Cardiac septum (tissue), 1 donor: Measurements from ENCODE around the gene CDK14. TPM values are rescaled to one million over a fixed set of nuclear protein-coding genes. Genes with fewer than 3 reads are reported as not detected.
"Not testable (repeated sequence)": the region's sequence is repeated elsewhere in the genome, so short reads cannot be mapped to it uniquely, and the experiment has no call there.

Experiments used
- DNase-seq: peaks from one replicate; pipeline ENCODE4 v3.0.0-alpha.2; 2020; ENCODE audit warnings: low spot score
- intact Hi-C: fragments of 100-400 bp; cut with DNase I; formaldehyde crosslinking; loops from one replicate; pipeline ENCODE4 v1.14.0; 2022
- total RNA-seq: library from RNA; stranded (reverse); fragmentation: NEBNext Ultra II Directional; extraction: Animal tissue kit (Norgen Biotek cat#: 25700); gene quantifications from one replicate; pipeline ENCODE4 v1.2.1, GENCODE V29; 2021
- donor health status: DM: no; HTN: no; CAD: no.

The CDK14 gene
- total RNA-seq, 1 donor from 2014 or later = 25.7 TPM

GRCh38 chr7:90706072-90706716 is 110.1 kb downstream of the CDK14 start:
- DNase-seq = no peak
- intact Hi-C loops = no loop called here

- intact Hi-C loops = no loop called here
- no peak for DNase-seq
Observed at GRCh38 chr7:90708841-90709317, 112.8 kb downstream of the CDK14 start.

DNA sequence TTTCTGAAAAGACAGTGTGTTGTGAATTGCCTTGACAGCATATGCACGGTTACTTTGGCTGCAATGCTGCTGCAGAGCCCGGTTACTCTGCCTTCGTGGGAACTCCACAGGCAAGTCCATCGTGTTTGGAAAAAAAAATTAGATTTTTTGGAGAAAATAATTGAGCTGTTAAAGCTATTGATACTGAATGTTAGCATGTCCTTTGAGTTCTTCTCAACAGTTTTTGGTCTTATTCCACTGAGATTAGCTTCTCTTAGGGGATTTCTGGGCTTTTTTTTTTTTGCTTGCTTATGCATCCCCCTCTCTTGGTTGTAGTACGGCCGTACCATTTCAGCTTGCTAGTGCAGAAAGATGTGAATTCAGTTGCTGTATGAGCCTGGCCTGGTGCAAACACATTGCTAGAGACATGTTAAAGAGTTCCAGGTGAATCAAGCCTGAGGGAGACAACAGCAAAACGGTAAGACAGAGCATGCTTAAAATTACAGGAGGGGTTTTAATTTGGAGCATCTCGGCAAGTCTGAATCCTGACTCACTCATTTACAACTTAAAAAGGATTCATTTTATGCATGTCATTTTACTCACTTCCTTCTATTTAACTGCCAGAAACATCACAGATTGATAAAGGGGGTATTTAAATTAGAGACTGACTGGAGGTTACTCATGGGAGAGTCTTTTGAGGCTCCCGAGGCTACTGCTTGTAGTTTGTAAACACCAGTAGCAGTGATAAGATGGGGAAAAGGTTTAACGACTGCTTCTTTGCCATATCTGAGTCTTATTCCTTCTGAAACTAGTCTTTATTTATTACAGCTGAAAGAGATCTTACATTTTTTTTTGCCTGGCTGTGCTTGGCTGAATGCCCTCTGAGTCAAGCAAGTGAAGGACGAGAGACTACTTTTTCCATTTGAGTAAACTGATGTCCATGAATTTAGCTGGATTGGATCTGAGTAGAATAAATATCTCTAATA is 113.7 kb downstream of the CDK14 start:
- no peak for DNase-seq
- intact Hi-C loops = no loop called here

GRCh38 chr7:90710466-90710850 is 114.3 kb downstream of the CDK14 start:
- intact Hi-C loops = no loop called here

GRCh38 chr7:90713628-90714027 is 117.5 kb downstream of the CDK14 start:
- no peak for DNase-seq
- intact Hi-C loops = no loop called here

More at GRCh38 chr7:90710466-90710850, 114.3 kb downstream of the CDK14 start:
- DNase-seq = no peak

GRCh38 chr7:90715067-90715466 is 118.9 kb downstream of the CDK14 start:
- intact Hi-C loops = no loop called here
- DNase-seq = no peak

- DNase-seq = no peak
- intact Hi-C loops = no loop called here
Observed at GRCh38 chr7:90717296-90718060, 121.4 kb downstream of the CDK14 start.

GRCh38 chr7:90719155-90719554 is 123.0 kb downstream of the CDK14 start:
- intact Hi-C loops = no loop called here
- DNase-seq = no peak

DNA sequence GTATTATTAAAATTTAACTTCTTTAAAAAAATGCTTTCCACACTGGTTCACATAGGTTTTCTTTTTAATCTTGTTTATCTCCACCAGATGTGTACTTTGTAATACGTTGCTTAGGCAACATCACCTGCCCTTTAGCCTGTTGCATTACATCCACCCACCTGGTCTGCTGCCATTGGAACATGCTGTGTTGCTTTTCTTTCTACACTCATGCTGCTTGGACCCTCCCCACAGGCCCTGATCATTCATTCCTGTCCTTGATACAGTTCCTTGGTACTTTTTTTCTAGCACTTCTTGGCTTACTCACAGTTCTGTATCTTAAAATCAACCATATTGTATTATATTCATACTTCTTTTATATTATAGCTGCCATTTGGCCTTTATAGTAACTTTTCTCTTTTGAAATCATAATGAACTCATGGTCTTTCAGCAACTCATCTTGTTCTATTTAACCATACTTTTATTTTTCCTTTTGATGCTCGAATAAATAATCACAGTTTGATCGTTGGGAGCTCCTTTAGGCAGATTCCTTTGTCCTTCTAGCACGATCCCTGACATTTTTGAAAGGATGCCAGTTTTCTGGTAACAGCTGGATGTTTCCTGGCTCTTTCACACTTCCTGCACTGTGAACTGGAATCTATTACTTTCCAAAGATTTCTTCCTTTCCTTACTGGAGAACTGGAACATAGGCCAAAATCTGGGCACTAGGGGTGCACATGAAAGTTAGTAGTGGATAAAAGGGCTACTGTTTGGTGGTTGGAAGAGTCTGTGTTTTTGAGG is 125.1 kb downstream of the CDK14 start:
- no peak for DNase-seq
- intact Hi-C loops = loop anchor here (10.0 kb wide), 1 partner anchor 46 kb away; no protein-coding TSS in a partner anchor

DNA sequence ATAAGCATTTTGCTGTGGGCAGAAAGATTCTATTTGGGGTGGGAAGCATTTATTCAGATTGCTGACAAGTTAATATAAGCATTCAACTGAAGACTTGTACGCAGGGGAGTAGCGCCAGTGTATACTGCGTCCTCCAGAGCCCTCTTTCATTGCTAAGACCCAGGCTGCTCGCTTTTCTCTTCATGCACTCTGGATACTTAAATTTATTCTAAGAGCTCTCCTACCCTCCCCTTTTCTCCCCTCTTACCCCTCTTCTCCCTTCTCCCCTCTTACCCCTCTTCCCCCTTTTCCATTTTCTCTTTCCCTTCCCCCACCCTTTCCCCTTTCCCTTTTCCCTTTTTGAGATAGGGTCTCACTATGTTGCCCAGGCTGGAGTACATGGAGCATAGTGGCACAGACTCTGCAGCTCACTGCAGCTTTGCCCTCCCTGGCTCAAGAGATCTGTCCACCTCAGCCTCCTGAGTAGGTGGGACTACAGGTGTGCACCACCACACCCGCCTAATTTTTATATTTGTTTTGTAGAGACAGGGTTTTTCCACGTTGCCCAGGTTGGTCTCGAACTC is 125.8 kb downstream of the CDK14 start:
- no peak for DNase-seq
- intact Hi-C loops = loop anchor here (10.0 kb wide), 1 partner anchor 47 kb away; no protein-coding TSS in a partner anchor

- intact Hi-C loops = loop anchor here (10.0 kb wide), 1 partner anchor 48 kb away; no protein-coding TSS in a partner anchor
- DNase-seq = no peak
Observed at GRCh38 chr7:90723233-90723632, 127.1 kb downstream of the CDK14 start.

- no peak for DNase-seq
- intact Hi-C loops = loop anchor here (10.0 kb wide), 1 partner anchor 49 kb away; no protein-coding TSS in a partner anchor
Observed at GRCh38 chr7:90723866-90724265, 127.7 kb downstream of the CDK14 start.

- DNase-seq = no peak
- intact Hi-C loops = loop anchor here (10.0 kb wide), 1 partner anchor 51 kb away; no protein-coding TSS in a partner anchor
Observed at GRCh38 chr7:90726120-90726519, 130.0 kb downstream of the CDK14 start.

GRCh38 chr7:90726623-90727022 is 130.5 kb downstream of the CDK14 start:
- DNase-seq = no peak

DNA sequence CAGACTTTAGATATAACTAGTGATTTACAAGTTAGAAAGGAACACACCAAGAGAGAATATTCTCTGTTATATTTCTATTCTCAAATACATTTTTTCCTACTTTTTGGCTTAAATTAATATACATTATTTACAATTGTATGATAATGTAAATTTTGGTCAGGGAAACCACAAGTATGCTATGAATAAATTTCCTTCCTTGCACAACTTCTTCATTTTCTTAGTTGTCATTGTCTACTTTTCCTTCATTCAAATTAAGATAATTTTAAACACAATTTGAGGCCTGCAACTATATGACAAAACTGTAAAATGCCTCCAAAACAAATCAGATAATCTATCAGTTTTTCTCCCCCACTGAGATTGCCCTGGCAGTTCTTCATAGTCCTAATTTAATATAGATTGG is 131.3 kb downstream of the CDK14 start:
- no peak for DNase-seq
- intact Hi-C loops = loop anchor here (10.0 kb wide), 1 partner anchor 53 kb away; no protein-coding TSS in a partner anchor

More at GRCh38 chr7:90726623-90727022, 130.5 kb downstream of the CDK14 start:
- intact Hi-C loops = loop anchor here (10.0 kb wide), 1 partner anchor 52 kb away; no protein-coding TSS in a partner anchor

DNA sequence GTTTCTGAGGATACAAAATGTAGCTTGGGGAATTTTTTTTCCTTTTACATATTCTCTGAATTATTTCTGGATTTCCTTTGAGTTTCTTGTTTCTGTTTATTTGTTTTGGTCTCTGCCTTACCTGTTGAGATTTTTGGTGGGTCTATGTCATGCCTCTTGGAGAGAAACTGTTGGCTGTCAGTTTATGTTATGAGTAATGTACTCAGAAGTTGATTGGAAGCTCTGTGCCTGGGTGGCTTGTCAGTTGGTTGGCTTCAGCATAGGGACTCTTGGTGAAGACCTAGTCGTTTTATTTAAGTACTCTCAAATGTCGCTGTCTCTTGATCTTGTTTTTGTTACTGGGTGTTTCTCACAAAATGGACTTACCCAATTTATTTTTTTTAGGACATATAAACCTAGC is 132.4 kb downstream of the CDK14 start:
- intact Hi-C loops = loop anchor here (10.0 kb wide), 1 partner anchor 54 kb away; no protein-coding TSS in a partner anchor
- no peak for DNase-seq

- DNase-seq, intact Hi-C loops: not testable (repeated sequence)
Observed at GRCh38 chr7:90735611-90736280, 139.6 kb downstream of the CDK14 start.

- intact Hi-C loops = no loop called here
- no peak for DNase-seq
Observed at GRCh38 chr7:90736316-90736715, 140.2 kb downstream of the CDK14 start.
